ENCODE measurements around the gene ANTXR1. TPM values are rescaled to one million over a fixed set of nuclear protein-coding genes. Genes with fewer than 3 reads are reported as not detected.

Gene ANTXR1
- total and polyA plus RNA-seq, 9 of the 15 experiments (the other 6 are each of a cell fraction or from before 2014, with no cell fraction given) = 0.07 to 1.00 (median 0.54) TPM

- H3K79me2 ChIP-seq (ENCODE audit: control insufficient read depth, insufficient read depth, low read length) = no peaks in the 10 kb centered on the region
- POLR2A ChIA-PET = interaction anchor here (0.6 to 0.8 kb wide), 3 partner anchors 25 to 491 kb away, joined by 3 to 4 read pairs (median 3); no protein-coding TSS in a partner anchor
- H3K36me3 ChIP-seq (ENCODE audit: control insufficient read depth, insufficient read depth, low read length) = no peaks in the 10 kb centered on the region
- in situ Hi-C loops (cut with MboI) (no loop called here), intact Hi-C loops (cut with micrococcal nuclease) (no loop called here)
- no peaks in the 10 kb centered on the region for H3K9me1 ChIP-seq (ENCODE audit: control insufficient read depth, insufficient read depth, low read length)
- 1% methylated on average over 10 of the region's 10 CpGs for WGBS (ENCODE audit: insufficient coverage, low coverage, missing lambda C conversion rate)
- no peak overlapping the region for H3K9ac ChIP-seq (ENCODE audit: insufficient read depth in 1 of 2, low read depth in 2 of 2, low read length in 2 of 2)
- DNase-seq (ENCODE audit: extremely low read depth in 1 of 4, low spot score in 3 of 4) = no peak
- no peak overlapping the region for H3K4me2 ChIP-seq (ENCODE audit: insufficient read depth, low read length)
- no peaks in the 10 kb centered on the region for H3K9me3 ChIP-seq (replicated peaks; ENCODE audit: control insufficient read depth, insufficient read depth, low read depth, low read length)
- H3K4me1 ChIP-seq (replicated peaks in 1 of 2; ENCODE audit: control insufficient read depth in 2 of 2, insufficient read depth in 2 of 2, low read length in 2 of 2) = 0 out of 5 replicates have a peak, but pooled peaks cover 0 to 4% of the 10 kb centered on the region in 2 experiments
- no peak for FAIRE-seq
- TF ChIP-seq NCOA2 (IDR thresholded peaks at IDR 0.05; ENCODE audit: partially characterized antibody in 2 of 2) = no peak
- peak; percentile 32; the same call in 1 of the 2 replicates for TF ChIP-seq NFIC (IDR thresholded peaks at IDR 0.05)
- no TSS peak for BruUV-seq (replicated peaks)
- 0 out of 2 replicates have a peak, but pooled peaks cover 3% of the 10 kb centered on the region for H4K20me1 ChIP-seq (replicated peaks; ENCODE audit: control insufficient read depth, insufficient read depth, low read length)
- ATAC-seq = no peak
- H3K27me3 ChIP-seq (ENCODE audit: control insufficient read depth in 2 of 2, insufficient read depth in 2 of 2, low read length in 2 of 2) = peaks cover 5 to 18% of the 10 kb centered on the region in 2 experiments; a peak in 1 of 5 replicates
- H3K27ac ChIP-seq (ENCODE audit: extremely low read depth, low read depth, low read length) = no peak overlapping the region
- no peak overlapping the region for H2AFZ ChIP-seq (ENCODE audit: low read depth, low read length)
- CTCF ChIA-PET (ENCODE audit: low intra/inter-chr PET ratio) = no interaction called here
- no peak overlapping the region for H3K4me3 ChIP-seq
These were observed 64.4 kb downstream of the ANTXR1 start for GRCh38 chr2:69077252-69077950.

- H3K27me3 ChIP-seq (ENCODE audit: control insufficient read depth in 2 of 2, insufficient read depth in 2 of 2, low read length in 2 of 2) = peaks cover 5 to 23% of the 10 kb centered on the region in 2 experiments; a peak in 2 of 5 replicates
- POLR2A ChIA-PET = interaction anchor here (1.1 to 1.3 kb wide), 2 partner anchors 9 to 10 kb away, joined by 3 to 4 read pairs; no protein-coding TSS in a partner anchor
- H3K27ac ChIP-seq (ENCODE audit: extremely low read depth, low read depth, low read length) = no peak overlapping the region
- 0 out of 5 replicates have a peak, but pooled peaks cover 0 to 10% of the 10 kb centered on the region in 2 experiments for H3K4me1 ChIP-seq (replicated peaks in 1 of 2; ENCODE audit: control insufficient read depth in 2 of 2, insufficient read depth in 2 of 2, low read length in 2 of 2)
- H2AFZ ChIP-seq (ENCODE audit: low read depth, low read length) = no peak overlapping the region
- no peak overlapping the region for H3K9ac ChIP-seq (ENCODE audit: insufficient read depth in 1 of 2, low read depth in 2 of 2, low read length in 2 of 2)
- DNase-seq (ENCODE audit: extremely low read depth in 1 of 4, low spot score in 3 of 4) = no peak
- no peak overlapping the region for H3K4me3 ChIP-seq
- H3K9me3 ChIP-seq (replicated peaks; ENCODE audit: control insufficient read depth, insufficient read depth, low read depth, low read length) = no peaks in the 10 kb centered on the region
- no TSS peak for BruUV-seq (replicated peaks)
- no peak for FAIRE-seq
- in situ Hi-C loops (cut with MboI) = no loop called here
- no peaks in the 10 kb centered on the region for H3K79me2 ChIP-seq (ENCODE audit: control insufficient read depth, insufficient read depth, low read length)
- 0% methylated on average over 4 of the region's 4 CpGs for WGBS (ENCODE audit: insufficient coverage, low coverage, missing lambda C conversion rate)
- ATAC-seq = no peak
- CTCF ChIA-PET (ENCODE audit: low intra/inter-chr PET ratio) = no interaction called here
- no peaks in the 10 kb centered on the region for H3K9me1 ChIP-seq (ENCODE audit: control insufficient read depth, insufficient read depth, low read length)
- H3K4me2 ChIP-seq (ENCODE audit: insufficient read depth, low read length) = no peak overlapping the region
- no peaks in the 10 kb centered on the region for H3K36me3 ChIP-seq (ENCODE audit: control insufficient read depth, insufficient read depth, low read length)
- 0 out of 2 replicates have a peak, but pooled peaks cover 3% of the 10 kb centered on the region for H4K20me1 ChIP-seq (replicated peaks; ENCODE audit: control insufficient read depth, insufficient read depth, low read length)
- intact Hi-C loops (cut with micrococcal nuclease) = no loop called here
- TF ChIP-seq EWSR1 (IDR thresholded peaks at IDR 0.05; ENCODE audit: borderline replicate concordance, low read depth, partially characterized antibody) (no peak), MED1 (CRISPR knock-in tag; IDR thresholded peaks at IDR 0.05; ENCODE audit: borderline replicate concordance) (no peak), SAP30 (IDR thresholded peaks at IDR 0.05; ENCODE audit: borderline replicate concordance, insufficient read depth, low read depth, low read length, poor library complexity, severe bottlenecking) (no peak), ZBTB2 (IDR thresholded peaks at IDR 0.05) (no peak), HNRNPL (IDR thresholded peaks at IDR 0.05; ENCODE audit: low read depth, low read length) (no peak), TARDBP (IDR thresholded peaks at IDR 0.05) (no peak), ATF1 (CRISPR knock-in tag; IDR thresholded peaks at IDR 0.05) (no peak), ATF1 (tag; IDR thresholded peaks at IDR 0.05) (no peak), ZNF395 (CRISPR knock-in tag; IDR thresholded peaks at IDR 0.05) (no peak), ZNF785 (CRISPR knock-in tag; IDR thresholded peaks at IDR 0.05) (no peak)
These were observed 67.1 kb downstream of the ANTXR1 start for GRCh38 chr2:69080071-69080470.
